GM12873 (cell line): Measurements from ENCODE around the gene COX6A2.

Experiments
- CTCF ChIP-seq: IDR thresholded peaks from 2 replicates; pipeline ENCODE4 v1.5.1; 2012; ENCODE audit warnings: low read depth, mild to moderate bottlenecking, moderate library complexity, low read length, control low read depth; ENCODE audit not compliant: insufficient read depth; ENCODE audit errors: missing control alignments

Gene COX6A2

GRCh38 chr16:31473264-31473984 is 45.3 kb upstream of the COX6A2 start:
- TF ChIP-seq CTCF, result no peak

- TF ChIP-seq CTCF, result no peak
Measured at GRCh38 chr16:31472709-31473203, 44.6 kb upstream of the COX6A2 start.

GRCh38 chr16:31471875-31472708 is 43.9 kb upstream of the COX6A2 start, which contains the start of gene TGFB1I1:
TGFB1I1 (plus strand) TSS chr16:31472152; CDS start chr16:31472189, 37 bp downstream.
- no peak for TF ChIP-seq CTCF

GRCh38 chr16:31471241-31471874 is 43.2 kb upstream of the COX6A2 start:
- no peak for TF ChIP-seq CTCF

GRCh38 chr16:31470615-31471014 is 42.5 kb upstream of the COX6A2 start:
- no peak for TF ChIP-seq CTCF

GRCh38 chr16:31467858-31468257 is 39.7 kb upstream of the COX6A2 start:
- no peak for TF ChIP-seq CTCF
